Thoracic aorta (tissue), 2 donors: ENCODE data around the gene RAB40B. TPM values are rescaled to one million over a fixed set of nuclear protein-coding genes. Genes with fewer than 3 reads are reported as not detected.

Experiments
- ATAC-seq: fragments of 150-250 bp; one replicate; pipeline ENCODE4 v1.8.0; 2017; ENCODE audit warnings: low read depth; ENCODE audit not compliant: insufficient number of reproducible peaks, low FRiP score
- DNase-seq: peaks from one replicate; pipeline ENCODE4 v3.0.0-alpha.2; 2020; ENCODE audit warnings: low spot score
- H3K27ac ChIP-seq, 2 donors: fragments of 200-600 bp; sonication (generic); 1 replicate in 1 of 2; 2 replicates in 1 of 2; pipeline ENCODE4 v1.5.1; 2016; ENCODE audit warnings: mild to moderate bottlenecking in 2 of 2, moderate library complexity in 2 of 2
- H3K27me3 ChIP-seq: fragments of 200-600 bp; sonication (generic); replicated peaks from 2 replicates; pipeline ENCODE4 v1.6.0; 2016; ENCODE audit warnings: mild to moderate bottlenecking; ENCODE audit not compliant: insufficient read depth
- H3K36me3 ChIP-seq: fragments of 200-600 bp; sonication (generic); one replicate; pipeline ENCODE4 v1.5.1; 2016
- H3K4me1 ChIP-seq, 2 donors: fragments of 200-600 bp; sonication (generic); 1 replicate in 1 of 2; 2 replicates in 1 of 2; pipeline versions ENCODE4 v1.5.1 to v1.6.0; 2016; ENCODE audit warnings: low read depth in 2 of 2, mild to moderate bottlenecking in 1 of 2; ENCODE audit not compliant: control insufficient read depth in 1 of 2
- H3K4me3 ChIP-seq: fragments of 200-600 bp; sonication (generic); 2 replicates; pipeline ENCODE4 v1.5.1; 2016; ENCODE audit warnings: mild to moderate bottlenecking
- H3K9me3 ChIP-seq: fragments of 200-600 bp; sonication (generic); 2 replicates; pipeline ENCODE4 v1.5.1; 2016
- CTCF ChIP-seq: fragments of 200-600 bp; sonication (generic); IDR thresholded peaks from one replicate; pipeline ENCODE4 v1.5.1; 2019; ENCODE audit warnings: antibody characterized with exemption
- total RNA-seq, 2 donors: library from RNA; depleted of rRNA; stranded (reverse); fragments of >200 nt; gene quantifications; one replicate each; pipeline versions ENCODE4 v1.1.0 to v1.2.3, GENCODE V29; 2016

Gene RAB40B
- total RNA-seq, 2 donors from 2014 or later, result 17.3 to 21.1 TPM

GRCh38 chr17:82663381-82664275 lies 34.9 kb downstream of the RAB40B start:
- ATAC-seq (no peak), DNase-seq (no peak)
- H3K36me3 ChIP-seq, result peaks cover 6% of the 10 kb centered on the region
- no peak for TF ChIP-seq CTCF
- no peak overlapping the region for H3K27ac ChIP-seq
- no peaks in the 10 kb centered on the region for H3K4me1 ChIP-seq
- H3K4me3 ChIP-seq, result no peak overlapping the region
- H3K9me3 ChIP-seq, result no peaks in the 10 kb centered on the region
- no peaks in the 10 kb centered on the region for H3K27me3 ChIP-seq

- Histone ChIP-seq H3K9me3 (no peaks in the 10 kb centered on the region), H3K4me3 (no peak overlapping the region), H3K4me1 (no peaks in the 10 kb centered on the region), H3K36me3 (peaks cover 6% of the 10 kb centered on the region), H3K27me3 (no peaks in the 10 kb centered on the region), H3K27ac (no peak overlapping the region)
- DNase-seq, result no peak
- ATAC-seq, result no peak
- TF ChIP-seq CTCF, result no peak
Measured at GRCh38 chr17:82662711-82663261, 35.7 kb downstream of the RAB40B start.

- ATAC-seq, result no peak
- H3K9me3 ChIP-seq, result no peaks in the 10 kb centered on the region
- H3K4me3 ChIP-seq, result no peak overlapping the region
- DNase-seq, result no peak
- no peaks in the 10 kb centered on the region for H3K27me3 ChIP-seq
- no peak for TF ChIP-seq CTCF
- H3K4me1 ChIP-seq, result no peaks in the 10 kb centered on the region
- peaks cover 6% of the 10 kb centered on the region for H3K36me3 ChIP-seq
- no peak overlapping the region for H3K27ac ChIP-seq
Measured at GRCh38 chr17:82661717-82662683, 36.5 kb downstream of the RAB40B start.

GRCh38 chr17:82659886-82660285 lies 38.6 kb downstream of the RAB40B start:
- Histone ChIP-seq H3K4me3 (no peak overlapping the region), H3K9me3 (no peaks in the 10 kb centered on the region), H3K36me3 (peaks cover 6% of the 10 kb centered on the region), H3K4me1 (no peaks in the 10 kb centered on the region), H3K27me3 (no peaks in the 10 kb centered on the region), H3K27ac (no peak overlapping the region)
- no peak for DNase-seq
- TF ChIP-seq CTCF, result no peak
- no peak for ATAC-seq
